ENCODE results near the gene DBN1. TPM values are rescaled to one million over a fixed set of nuclear protein-coding genes. Genes with fewer than 3 reads are reported as not detected.

DBN1 gene
- total RNA-seq, 2 experiments from 2014 or later = 82.5 to 87.0 TPM

GRCh38 chr5:177472460-177473442 lies 683 bp downstream of the DBN1 start:
- H3K27ac Mint-ChIP-seq = peak overlapping the region; percentile 85
- DNase-seq = peak; percentile 88
- no peaks in the 10 kb centered on the region for H3K9me3 Mint-ChIP-seq
- peak; percentile 58 for ATAC-seq (ENCODE audit: low read depth)
- peak overlapping the region; percentile 83 for H3K4me3 Mint-ChIP-seq
- peaks cover 53% of the 10 kb centered on the region for H3K4me1 Mint-ChIP-seq
- H3K36me3 Mint-ChIP-seq = peaks cover 8% of the 10 kb centered on the region
- H3K27me3 Mint-ChIP-seq = no peaks in the 10 kb centered on the region
- POLR2A ChIA-PET = interaction anchor here (0.7 to 4.0 kb wide), 22 partner anchors 9 to 162 kb away, joined by 3 to 34 read pairs (median 5); partner anchors contain the start of genes DDX41, LMAN2, PDLIM7 and PRR7

GRCh38 chr5:177471610-177472356 lies 1.7 kb downstream of the DBN1 start:
- Mint-ChIP-seq H3K27me3 (no peaks in the 10 kb centered on the region), H3K27ac (peak overlapping the region; percentile 85), H3K4me3 (peak overlapping the region; percentile 83), H3K4me1 (peaks cover 51% of the 10 kb centered on the region), H3K36me3 (peaks cover 10% of the 10 kb centered on the region), H3K9me3 (no peaks in the 10 kb centered on the region)
- peak; percentile 68 for DNase-seq
- POLR2A ChIA-PET = interaction anchor here (0.6 to 4.0 kb wide), 25 partner anchors 9 to 128 kb away, joined by 3 to 34 read pairs (median 5); partner anchors contain the start of genes B4GALT7, DDX41, LMAN2 and PDLIM7
- ATAC-seq (ENCODE audit: low read depth) = peak; percentile 62

GRCh38 chr5:177470759-177471536 lies 2.5 kb downstream of the DBN1 start:
- Mint-ChIP-seq H3K4me3 (peak overlapping the region; percentile 83), H3K27ac (peak overlapping the region; percentile 85), H3K9me3 (no peaks in the 10 kb centered on the region), H3K4me1 (peaks cover 46% of the 10 kb centered on the region), H3K27me3 (no peaks in the 10 kb centered on the region), H3K36me3 (peaks cover 13% of the 10 kb centered on the region)
- DNase-seq (no peak), ATAC-seq (ENCODE audit: low read depth) (no peak)
- POLR2A ChIA-PET = interaction anchor here (0.6 to 4.0 kb wide), 21 partner anchors 8 to 129 kb away, joined by 3 to 34 read pairs (median 4); partner anchors contain the start of genes B4GALT7, LMAN2, PDLIM7 and PRR7

- no peak for DNase-seq
- peaks cover 37% of the 10 kb centered on the region for H3K4me1 Mint-ChIP-seq
- POLR2A ChIA-PET = interaction anchor here (0.7 to 4.0 kb wide), 8 partner anchors 7 to 112 kb away, joined by 3 to 34 read pairs (median 4); partner anchors contain the start of genes PDLIM7, PRR7 and RGS14
- no peaks in the 10 kb centered on the region for H3K9me3 Mint-ChIP-seq
- ATAC-seq (ENCODE audit: low read depth) = no peak
- H3K36me3 Mint-ChIP-seq = peaks cover 23% of the 10 kb centered on the region
- H3K4me3 Mint-ChIP-seq = peak overlapping the region; percentile 83
- peak overlapping the region; percentile 80 for H3K27ac Mint-ChIP-seq
- H3K27me3 Mint-ChIP-seq = no peaks in the 10 kb centered on the region
Measured at GRCh38 chr5:177469750-177470525, 3.5 kb downstream of the DBN1 start.

GRCh38 chr5:177468685-177469628 lies 4.5 kb downstream of the DBN1 start:
- Mint-ChIP-seq H3K27ac (peak overlapping the region; percentile 80), H3K4me3 (no peak overlapping the region), H3K27me3 (no peaks in the 10 kb centered on the region), H3K4me1 (peaks cover 28% of the 10 kb centered on the region), H3K9me3 (no peaks in the 10 kb centered on the region), H3K36me3 (peaks cover 19% of the 10 kb centered on the region)
- DNase-seq (no peak), ATAC-seq (ENCODE audit: low read depth) (no peak)
- POLR2A ChIA-PET = interaction anchor here (0.6 to 2.7 kb wide), 4 partner anchors 9 to 43 kb away, joined by 3 to 8 read pairs (median 4); no protein-coding TSS in a partner anchor

- peaks cover 19% of the 10 kb centered on the region for H3K36me3 Mint-ChIP-seq
- H3K9me3 Mint-ChIP-seq = no peaks in the 10 kb centered on the region
- no peak for DNase-seq
- H3K4me3 Mint-ChIP-seq = no peak overlapping the region
- no peaks in the 10 kb centered on the region for H3K27me3 Mint-ChIP-seq
- ATAC-seq (ENCODE audit: low read depth) = no peak
- H3K27ac Mint-ChIP-seq = peak overlapping the region; percentile 60
- POLR2A ChIA-PET = interaction anchor here (0.6 to 0.9 kb wide), 2 partner anchors 13 to 97 kb away, joined by 3 read pairs; no protein-coding TSS in a partner anchor
- H3K4me1 Mint-ChIP-seq = peaks cover 27% of the 10 kb centered on the region
Measured at GRCh38 chr5:177468329-177468684, 5.1 kb downstream of the DBN1 start.

- H3K36me3 Mint-ChIP-seq = peaks cover 19% of the 10 kb centered on the region
- POLR2A ChIA-PET = interaction anchor here (0.9 kb wide), 1 partner anchor 12 kb away, joined by 3 read pairs; no protein-coding TSS in a partner anchor
- no peaks in the 10 kb centered on the region for H3K9me3 Mint-ChIP-seq
- no peaks in the 10 kb centered on the region for H3K27me3 Mint-ChIP-seq
- ATAC-seq (ENCODE audit: low read depth) = no peak
- no peak overlapping the region for H3K27ac Mint-ChIP-seq
- H3K4me1 Mint-ChIP-seq = peaks cover 34% of the 10 kb centered on the region
- DNase-seq = no peak
- no peak overlapping the region for H3K4me3 Mint-ChIP-seq
Measured at GRCh38 chr5:177467436-177467835, 6.0 kb downstream of the DBN1 start.

GRCh38 chr5:177466861-177467260 lies 6.6 kb downstream of the DBN1 start:
- Mint-ChIP-seq H3K27me3 (no peaks in the 10 kb centered on the region), H3K4me1 (peaks cover 38% of the 10 kb centered on the region), H3K27ac (no peak overlapping the region), H3K36me3 (peaks cover 21% of the 10 kb centered on the region), H3K9me3 (no peaks in the 10 kb centered on the region), H3K4me3 (no peak overlapping the region)
- POLR2A ChIA-PET = no interaction called here
- no peak for DNase-seq
- no peak for ATAC-seq (ENCODE audit: low read depth)

- ATAC-seq (ENCODE audit: low read depth) (no peak), DNase-seq (no peak)
- Mint-ChIP-seq H3K9me3 (no peaks in the 10 kb centered on the region), H3K4me3 (no peak overlapping the region), H3K27me3 (no peaks in the 10 kb centered on the region), H3K27ac (no peak overlapping the region), H3K36me3 (peaks cover 28% of the 10 kb centered on the region), H3K4me1 (peaks cover 28% of the 10 kb centered on the region)
- POLR2A ChIA-PET = interaction anchor here (0.7 kb wide), 1 partner anchor 16 kb away, joined by 3 read pairs; no protein-coding TSS in a partner anchor
Measured at GRCh38 chr5:177465044-177465443, 8.4 kb downstream of the DBN1 start.

- peaks cover 23% of the 10 kb centered on the region for H3K4me1 Mint-ChIP-seq
- peaks cover 23% of the 10 kb centered on the region for H3K36me3 Mint-ChIP-seq
- no peaks in the 10 kb centered on the region for H3K9me3 Mint-ChIP-seq
- POLR2A ChIA-PET = interaction anchor here (0.6 to 2.7 kb wide), 4 partner anchors 10 to 37 kb away, joined by 3 to 25 read pairs (median 4); partner anchors contain the start of genes DBN1 and PRR7
- peak; percentile 34 for ATAC-seq (ENCODE audit: low read depth)
- H3K27ac Mint-ChIP-seq = peak overlapping the region; percentile 98
- H3K4me3 Mint-ChIP-seq = peak overlapping the region; percentile 88
- H3K27me3 Mint-ChIP-seq = no peaks in the 10 kb centered on the region
- peak; percentile 62 for DNase-seq
Measured at GRCh38 chr5:177462021-177462670, 11.3 kb downstream of the DBN1 start.

All from activated naive CD8-positive, alpha-beta T cell treated with anti-CD3 and anti-CD28 coated beads, Interleukin-2, amount 10 ng/mL, durations not matched to agents 7 days and 5 days (primary cell).